GM12874 (cell line): ENCODE results near the gene DNAL1.

Experiments used
- TF ChIP-seq, protein P1 (sequence below): IDR thresholded peaks from 2 replicates; pipeline ENCODE4 v1.5.1; 2011; ENCODE audit warnings: low read depth, mild to moderate bottlenecking, control low read depth, low read length, moderate library complexity; ENCODE audit not compliant: insufficient read depth

The DNAL1 gene

DNA sequence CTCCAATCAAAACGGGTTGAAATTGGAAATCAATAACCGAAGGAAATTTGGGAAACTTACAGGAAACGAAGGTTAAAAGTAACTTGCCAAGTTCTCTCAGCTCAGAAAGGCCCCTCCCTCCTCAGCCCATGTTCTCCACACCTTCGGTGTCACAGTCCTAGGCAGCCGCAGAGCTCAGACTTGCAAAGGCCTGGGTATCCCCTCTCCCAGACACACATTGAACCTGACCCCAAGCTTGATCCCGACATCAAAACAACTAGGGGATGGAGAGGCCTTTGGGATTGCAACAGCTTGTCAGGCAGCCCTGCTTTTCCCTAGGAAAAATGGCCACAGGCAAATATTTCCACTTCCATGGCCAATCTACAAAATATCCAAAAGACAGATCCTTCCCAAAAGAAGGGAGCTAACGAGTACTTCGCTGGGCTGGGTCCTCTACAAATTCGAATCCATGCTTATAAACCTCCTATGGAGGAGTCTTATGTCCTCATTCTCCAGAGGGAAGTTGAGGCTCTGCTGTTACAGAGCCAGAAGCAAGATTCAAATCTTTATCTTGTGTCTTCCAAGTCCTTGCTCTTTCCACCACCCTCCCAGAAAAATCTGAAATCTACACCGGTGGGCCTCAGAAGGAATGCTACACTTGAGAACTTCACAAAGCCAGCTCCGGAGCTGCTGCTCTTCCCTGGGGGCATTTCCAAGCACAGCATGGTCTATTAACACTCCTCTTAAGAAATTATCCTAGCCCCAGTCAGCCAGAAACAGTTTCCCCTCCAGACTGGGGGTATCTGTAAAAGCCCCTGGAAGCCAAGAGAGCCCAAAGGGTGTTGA is 105.1 kb downstream of the DNAL1 start:
- TF ChIP-seq, protein P1, sequence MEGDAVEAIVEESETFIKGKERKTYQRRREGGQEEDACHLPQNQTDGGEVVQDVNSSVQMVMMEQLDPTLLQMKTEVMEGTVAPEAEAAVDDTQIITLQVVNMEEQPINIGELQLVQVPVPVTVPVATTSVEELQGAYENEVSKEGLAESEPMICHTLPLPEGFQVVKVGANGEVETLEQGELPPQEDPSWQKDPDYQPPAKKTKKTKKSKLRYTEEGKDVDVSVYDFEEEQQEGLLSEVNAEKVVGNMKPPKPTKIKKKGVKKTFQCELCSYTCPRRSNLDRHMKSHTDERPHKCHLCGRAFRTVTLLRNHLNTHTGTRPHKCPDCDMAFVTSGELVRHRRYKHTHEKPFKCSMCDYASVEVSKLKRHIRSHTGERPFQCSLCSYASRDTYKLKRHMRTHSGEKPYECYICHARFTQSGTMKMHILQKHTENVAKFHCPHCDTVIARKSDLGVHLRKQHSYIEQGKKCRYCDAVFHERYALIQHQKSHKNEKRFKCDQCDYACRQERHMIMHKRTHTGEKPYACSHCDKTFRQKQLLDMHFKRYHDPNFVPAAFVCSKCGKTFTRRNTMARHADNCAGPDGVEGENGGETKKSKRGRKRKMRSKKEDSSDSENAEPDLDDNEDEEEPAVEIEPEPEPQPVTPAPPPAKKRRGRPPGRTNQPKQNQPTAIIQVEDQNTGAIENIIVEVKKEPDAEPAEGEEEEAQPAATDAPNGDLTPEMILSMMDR, result no peak

DNA sequence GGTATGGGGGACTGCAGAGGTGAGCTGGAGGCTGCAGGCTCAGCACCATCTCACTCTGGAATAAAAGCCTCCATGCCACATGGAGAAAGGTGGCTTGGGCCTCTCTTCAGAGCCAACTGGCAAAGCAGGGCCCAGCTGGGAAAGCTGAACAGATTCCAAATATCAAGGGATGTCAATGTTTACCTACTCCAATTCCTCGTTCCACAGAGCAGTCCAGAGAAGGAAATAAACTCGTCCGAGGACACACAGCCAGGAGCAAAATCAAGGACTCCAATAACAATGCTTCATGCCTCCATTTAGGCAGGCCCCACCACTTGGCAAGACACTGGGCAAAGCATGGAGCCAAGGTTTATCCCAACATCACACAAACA is 105.7 kb downstream of the DNAL1 start:
- TF ChIP-seq, protein P1, result no peak

GRCh38 chr14:73751157-73751691 is 106.4 kb downstream of the DNAL1 start:
- TF ChIP-seq, protein P1, result no peak

GRCh38 chr14:73752297-73752992 is 107.7 kb downstream of the DNAL1 start:
- TF ChIP-seq, protein P1, result peak; percentile 37
